A549 (cell line): ENCODE measurements around the gene CEP250.

ENCODE experiments used
- CTCF ChIP-seq: fragments of >200 bp; sonication (Bioruptor Twin); formaldehyde crosslinking; IDR thresholded peaks from 3 replicates; pipeline ENCODE4 v1.5.1; 2016
- HOXA7 ChIP-seq: fragments of 250-450 bp; sonication (Bioruptor Pico); IDR thresholded peaks from 2 replicates; pipeline ENCODE4 v1.5.0; 2020; ENCODE audit warnings: mild to moderate bottlenecking, moderate library complexity
- MAZ ChIP-seq: fragments of 150-350 bp; IDR thresholded peaks from 2 replicates; pipeline ENCODE4 v1.6.1; 2014; ENCODE audit warnings: antibody characterized with exemption, low read depth, low read length, borderline replicate concordance
- REST ChIP-seq: fragments of 200-600 bp; sonication (generic); IDR thresholded peaks from 2 replicates; pipeline ENCODE4 v1.6.1; 2016; ENCODE audit warnings: antibody characterized with exemption, mild to moderate bottlenecking, moderate library complexity

GRCh38 chr20:35560541-35560940 is 105.1 kb downstream of the CEP250 start:
- TF ChIP-seq CTCF, result no peak
- TF ChIP-seq REST, result no peak
- TF ChIP-seq HOXA7 (CRISPR knock-in tag), result no peak
- TF ChIP-seq MAZ, result no peak
